Neutrophil (primary cell): ENCODE data around the gene FSD2.

Experiments
- H3K27ac ChIP-seq: fragments of 200-600 bp; sonication (generic); 2 replicates; pipeline ENCODE4 v1.5.1; 2016; ENCODE audit warnings: mild to moderate bottlenecking, moderate library complexity
- H3K27me3 ChIP-seq: fragments of 200-600 bp; sonication (generic); 2 replicates; pipeline ENCODE4 v1.6.0; 2016; ENCODE audit warnings: mild to moderate bottlenecking
- H3K36me3 ChIP-seq: fragments of 200-600 bp; sonication (generic); 2 replicates; pipeline ENCODE4 v1.5.1; 2017
- H3K4me1 ChIP-seq, 2 experiments: fragments of 200-600 bp in 1 of 2; sonication (generic) in 1 of 2; 1 replicate in 1 of 2; 2 replicates in 1 of 2; pipeline versions ENCODE4 v1.5.1 to v1.6.1; 2013 to 2016; ENCODE audit warnings: low read depth in 1 of 2, low read length in 1 of 2, mild to moderate bottlenecking in 1 of 2, moderate library complexity in 1 of 2; ENCODE audit not compliant: control insufficient read depth in 1 of 2, insufficient read depth in 1 of 2
- H3K4me3 ChIP-seq, 2 experiments: fragments of 200-600 bp in 1 of 2; sonication (generic) in 1 of 2; 1 replicate in 1 of 2; 2 replicates in 1 of 2; pipeline ENCODE4 v1.5.1; 2013 to 2016; ENCODE audit warnings: low read depth in 1 of 2, low read length in 1 of 2, mild to moderate bottlenecking in 1 of 2, moderate library complexity in 1 of 2
- H3K9me3 ChIP-seq: fragments of 200-600 bp; sonication (generic); 2 replicates; pipeline ENCODE4 v1.5.1; 2016
- TF ChIP-seq, protein P1 (sequence below): fragments of 200-600 bp; sonication (generic); IDR thresholded peaks from 2 replicates; pipeline ENCODE4 v1.5.1; 2016; ENCODE audit warnings: antibody characterized with exemption

FSD2 gene

DNA sequence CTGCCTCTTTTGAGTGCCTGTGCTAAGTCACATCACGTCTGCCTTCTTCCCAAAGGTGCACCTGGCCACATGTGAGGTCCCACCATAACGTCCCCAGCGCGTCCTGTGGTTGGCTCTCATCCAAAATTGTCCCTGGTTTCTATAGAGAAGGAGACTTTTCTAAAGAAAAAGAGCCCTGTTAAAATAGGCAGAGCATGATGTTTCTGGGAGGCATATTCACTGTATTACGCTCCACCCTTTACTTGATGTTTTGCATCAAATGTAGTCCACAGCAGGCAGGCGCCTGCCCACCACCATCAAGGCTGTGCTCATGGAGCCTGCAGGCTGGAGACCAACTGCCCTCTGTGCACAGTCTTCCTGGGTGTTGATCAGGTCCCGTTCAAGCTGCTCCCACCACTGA is 39.8 kb upstream of the FSD2 start:
- TF ChIP-seq, protein P1, sequence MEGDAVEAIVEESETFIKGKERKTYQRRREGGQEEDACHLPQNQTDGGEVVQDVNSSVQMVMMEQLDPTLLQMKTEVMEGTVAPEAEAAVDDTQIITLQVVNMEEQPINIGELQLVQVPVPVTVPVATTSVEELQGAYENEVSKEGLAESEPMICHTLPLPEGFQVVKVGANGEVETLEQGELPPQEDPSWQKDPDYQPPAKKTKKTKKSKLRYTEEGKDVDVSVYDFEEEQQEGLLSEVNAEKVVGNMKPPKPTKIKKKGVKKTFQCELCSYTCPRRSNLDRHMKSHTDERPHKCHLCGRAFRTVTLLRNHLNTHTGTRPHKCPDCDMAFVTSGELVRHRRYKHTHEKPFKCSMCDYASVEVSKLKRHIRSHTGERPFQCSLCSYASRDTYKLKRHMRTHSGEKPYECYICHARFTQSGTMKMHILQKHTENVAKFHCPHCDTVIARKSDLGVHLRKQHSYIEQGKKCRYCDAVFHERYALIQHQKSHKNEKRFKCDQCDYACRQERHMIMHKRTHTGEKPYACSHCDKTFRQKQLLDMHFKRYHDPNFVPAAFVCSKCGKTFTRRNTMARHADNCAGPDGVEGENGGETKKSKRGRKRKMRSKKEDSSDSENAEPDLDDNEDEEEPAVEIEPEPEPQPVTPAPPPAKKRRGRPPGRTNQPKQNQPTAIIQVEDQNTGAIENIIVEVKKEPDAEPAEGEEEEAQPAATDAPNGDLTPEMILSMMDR = no peak
- Histone ChIP-seq H3K36me3 (no peaks in the 10 kb centered on the region), H3K4me3 (no peak overlapping the region), H3K9me3 (no peaks in the 10 kb centered on the region), H3K27me3 (no peaks in the 10 kb centered on the region), H3K27ac (no peak overlapping the region), H3K4me1 (peaks cover 17 to 20% of the 10 kb centered on the region in 2 experiments)

DNA sequence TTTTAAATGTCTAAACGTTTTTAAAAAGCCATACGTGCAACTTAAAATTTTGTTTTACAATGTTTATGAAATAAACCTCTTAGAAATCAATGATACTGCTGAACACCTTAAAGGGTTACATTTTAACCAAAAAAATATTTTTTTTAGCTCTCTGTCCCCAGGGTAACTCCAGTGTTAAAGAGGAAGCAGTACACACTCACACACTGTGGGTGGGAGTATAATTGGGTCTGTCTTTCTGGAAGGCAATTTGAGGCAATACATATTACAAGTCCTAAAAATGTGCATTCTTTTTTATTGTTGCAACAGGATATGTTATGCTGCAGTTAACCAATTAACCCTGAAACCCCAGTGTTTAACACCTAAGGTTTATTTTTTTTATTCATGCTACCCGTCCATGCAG is 37.7 kb upstream of the FSD2 start:
- Histone ChIP-seq H3K9me3 (no peaks in the 10 kb centered on the region), H3K4me3 (no peak overlapping the region), H3K4me1 (peaks cover 9% of the 10 kb centered on the region in 2 experiments), H3K36me3 (no peaks in the 10 kb centered on the region), H3K27me3 (no peaks in the 10 kb centered on the region), H3K27ac (no peak overlapping the region)
- TF ChIP-seq, protein P1 = no peak

DNA sequence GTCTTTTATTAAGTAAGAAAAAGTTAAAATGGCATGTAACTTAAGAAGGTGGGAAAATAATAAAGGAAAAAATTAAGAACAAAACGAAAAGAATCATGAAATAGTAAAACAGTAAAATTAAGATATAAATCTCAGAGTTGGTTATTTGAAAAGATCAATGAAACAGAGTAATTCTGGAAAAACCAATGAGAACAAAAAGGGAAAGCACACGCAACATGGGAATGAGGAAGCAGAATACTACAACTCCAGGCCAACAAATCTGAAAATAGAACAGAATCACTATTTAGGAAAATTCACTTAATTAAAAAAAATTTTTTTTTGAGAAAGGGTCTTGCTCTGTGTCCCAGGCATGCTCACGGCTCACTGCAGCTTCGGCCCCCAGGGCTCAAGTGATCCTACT is 34.3 kb upstream of the FSD2 start:
- no peaks in the 10 kb centered on the region for H3K27me3 ChIP-seq
- H3K36me3 ChIP-seq = peaks cover 28% of the 10 kb centered on the region
- peaks cover 7% of the 10 kb centered on the region in 2 experiments for H3K4me1 ChIP-seq
- TF ChIP-seq, protein P1 = no peak
- H3K9me3 ChIP-seq = no peaks in the 10 kb centered on the region
- no peak overlapping the region for H3K27ac ChIP-seq
- no peak overlapping the region for H3K4me3 ChIP-seq

DNA sequence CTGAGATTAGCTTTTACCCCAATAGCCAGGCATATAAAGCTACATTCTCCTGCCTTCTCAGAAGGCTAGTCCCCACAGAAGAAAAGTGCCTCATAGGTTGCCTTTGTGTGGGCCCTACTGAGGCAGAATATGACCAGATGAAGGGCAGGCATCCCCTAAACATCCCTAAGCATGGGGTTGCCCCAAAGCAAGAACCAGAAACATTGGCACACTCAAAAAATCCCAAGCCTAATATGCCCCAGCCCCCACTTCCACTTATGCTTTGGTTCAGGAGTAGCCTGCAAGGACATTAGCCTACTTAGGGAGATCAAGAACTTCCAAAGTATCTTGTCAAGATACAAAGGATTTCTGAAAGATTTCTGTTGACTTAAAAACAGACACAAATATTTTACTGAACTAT is 33.3 kb upstream of the FSD2 start:
- no peaks in the 10 kb centered on the region for H3K4me1 ChIP-seq
- no peak overlapping the region for H3K4me3 ChIP-seq
- TF ChIP-seq, protein P1 = no peak
- peaks cover 38% of the 10 kb centered on the region for H3K36me3 ChIP-seq
- no peak overlapping the region for H3K27ac ChIP-seq
- H3K9me3 ChIP-seq = no peaks in the 10 kb centered on the region
- H3K27me3 ChIP-seq = no peaks in the 10 kb centered on the region

DNA sequence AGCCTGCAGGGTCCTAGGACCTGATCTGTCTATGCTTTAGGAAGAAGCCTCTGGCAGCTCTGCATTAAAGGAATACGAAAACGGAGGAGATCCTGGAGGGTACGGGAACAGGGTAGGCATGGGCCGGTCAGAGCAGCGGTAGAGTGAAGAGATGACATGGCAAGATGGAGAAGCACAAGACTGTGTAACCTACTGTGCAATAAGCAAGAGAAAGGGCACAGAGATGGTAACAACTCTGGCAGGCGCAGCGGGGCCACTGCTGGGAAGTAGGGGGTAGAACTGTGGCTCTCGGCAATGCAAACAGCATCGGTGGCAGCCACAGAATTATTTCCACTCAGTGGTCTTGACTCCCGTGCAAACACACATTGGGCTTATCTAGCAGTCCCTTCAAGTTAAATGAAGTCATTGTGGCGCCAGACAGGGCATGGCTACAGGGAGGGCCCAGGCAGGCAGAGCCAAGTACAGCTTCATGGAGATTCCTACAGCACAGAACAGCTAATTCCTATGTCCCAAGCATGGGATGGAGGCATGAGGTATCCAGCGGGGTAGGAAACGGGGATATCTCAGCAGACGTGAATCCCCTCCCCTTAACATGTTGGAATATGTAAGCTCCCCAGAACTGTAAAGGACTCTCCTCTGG is 32.3 kb upstream of the FSD2 start:
- Histone ChIP-seq H3K4me1 (no peaks in the 10 kb centered on the region), H3K4me3 (no peak overlapping the region), H3K27me3 (no peaks in the 10 kb centered on the region), H3K9me3 (no peaks in the 10 kb centered on the region), H3K27ac (no peak overlapping the region), H3K36me3 (peaks cover 48% of the 10 kb centered on the region)
- TF ChIP-seq, protein P1 = no peak
